NOMO-1 (cell line): ENCODE data around the gene PPP1R18.
"Not testable (repeated sequence)": the region's sequence is repeated elsewhere in the genome, so short reads cannot be mapped to it uniquely, and the experiment has no call there.

ENCODE experiments used
- DNase-seq, 2 experiments: peaks; one replicate each; lab custom pipeline; 2025; ENCODE audit not compliant: unreplicated experiment in 2 of 2; lab: John Stamatoyannopoulos, UW

PPP1R18 gene

GRCh38 chr6:30670760-30671527 lies 15.5 kb downstream of the PPP1R18 start:
- DNase-seq, result no peak

GRCh38 chr6:30666300-30666699 lies 20.1 kb downstream of the PPP1R18 start:
- not testable (repeated sequence) for DNase-seq

- no peak for DNase-seq
These were observed 21.3 kb downstream of the PPP1R18 start for GRCh38 chr6:30664994-30665767.

- not testable (repeated sequence) for DNase-seq
These were observed 28.5 kb downstream of the PPP1R18 start for GRCh38 chr6:30657922-30658321.

GRCh38 chr6:30657454-30657853 lies 29.0 kb downstream of the PPP1R18 start:
- DNase-seq, result no peak

- peak; percentile 77 to 78 for DNase-seq
These were observed 29.9 kb downstream of the PPP1R18 start for GRCh38 chr6:30656513-30656912.

- DNase-seq, result no peak
These were observed 30.7 kb downstream of the PPP1R18 start for GRCh38 chr6:30655743-30656094.

- DNase-seq, result no peak
These were observed 31.4 kb downstream of the PPP1R18 start for GRCh38 chr6:30654798-30655742.

- DNase-seq, result no peak
These were observed 35.3 kb downstream of the PPP1R18 start for GRCh38 chr6:30651143-30651542.

- DNase-seq, result peak; percentile 56 to 61
These were observed 39.0 kb downstream of the PPP1R18 start for GRCh38 chr6:30647242-30648116.

GRCh38 chr6:30646450-30647241 lies 39.8 kb downstream of the PPP1R18 start, which contains the start of gene C6orf136:
Gene C6orf136, plus strand, starts transcription at chr6:30647133. Its CDS starts 99 bp downstream, at chr6:30647232.
- peak; percentile 83 to 91 for DNase-seq

- DNase-seq, result no peak
These were observed 40.5 kb downstream of the PPP1R18 start for GRCh38 chr6:30645989-30646388.

GRCh38 chr6:30644769-30645168 lies 41.7 kb downstream of the PPP1R18 start:
- no peak for DNase-seq

GRCh38 chr6:30643656-30644055 lies 42.8 kb downstream of the PPP1R18 start:
- DNase-seq, result no peak

GRCh38 chr6:30641048-30641447 lies 45.4 kb downstream of the PPP1R18 start:
- no peak for DNase-seq

GRCh38 chr6:30640481-30640880 lies 46.0 kb downstream of the PPP1R18 start:
- no peak for DNase-seq

- no peak for DNase-seq
These were observed 50.6 kb downstream of the PPP1R18 start for GRCh38 chr6:30635834-30636233.

GRCh38 chr6:30626484-30627366 lies 59.7 kb downstream of the PPP1R18 start, which contains the start of gene ATAT1:
Gene ATAT1, plus strand, starts transcription at chr6:30626874.
- DNase-seq, result peak; percentile 74 to 84
